Measurements from ENCODE around the gene MRPS5.
"Not testable (repeated sequence)": the region's sequence is repeated elsewhere in the genome, so short reads cannot be mapped to it uniquely, and the experiment has no call there.

The MRPS5 gene

DNA sequence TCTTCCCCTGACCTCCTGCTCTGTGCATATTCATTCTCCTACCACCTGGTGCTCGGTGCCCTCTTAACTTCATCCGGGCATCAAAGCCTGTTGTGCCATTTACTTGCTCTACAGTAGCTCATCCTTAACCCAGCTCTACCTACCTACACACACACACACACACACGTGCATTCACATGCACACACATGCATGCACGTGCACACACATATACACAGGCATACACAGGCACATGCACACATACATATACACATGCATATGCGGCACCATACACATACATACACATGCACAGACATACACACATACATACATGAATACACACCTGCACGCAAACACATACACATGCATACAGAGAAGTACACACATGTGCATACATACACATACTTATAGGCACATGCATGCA is 81.6 kb downstream of the MRPS5 start:
- CTCF ChIA-PET = no interaction called here
- POLR2A ChIA-PET = no interaction called here

GRCh38 chr2:95039363-95039762 is 82.2 kb downstream of the MRPS5 start:
- POLR2A ChIA-PET = no interaction called here
- CTCF ChIA-PET = no interaction called here
- no peak for TF ChIP-seq CTCF (IDR thresholded peaks at IDR 0.05; ENCODE audit: insufficient read depth, low read length, missing control alignments)
- no peak overlapping the region for H3K4me3 ChIP-seq (ENCODE audit: low read depth, low read length)
- DNase-seq (ENCODE audit: low read depth, low spot score) = no peak

More for the DNA sequence above, 81.6 kb downstream of the MRPS5 start:
- H3K4me3 ChIP-seq (ENCODE audit: low read depth, low read length) = no peak overlapping the region
- no peak for TF ChIP-seq CTCF (IDR thresholded peaks at IDR 0.05; ENCODE audit: insufficient read depth, low read length, missing control alignments)
- no peak for DNase-seq (ENCODE audit: low read depth, low spot score)

DNA sequence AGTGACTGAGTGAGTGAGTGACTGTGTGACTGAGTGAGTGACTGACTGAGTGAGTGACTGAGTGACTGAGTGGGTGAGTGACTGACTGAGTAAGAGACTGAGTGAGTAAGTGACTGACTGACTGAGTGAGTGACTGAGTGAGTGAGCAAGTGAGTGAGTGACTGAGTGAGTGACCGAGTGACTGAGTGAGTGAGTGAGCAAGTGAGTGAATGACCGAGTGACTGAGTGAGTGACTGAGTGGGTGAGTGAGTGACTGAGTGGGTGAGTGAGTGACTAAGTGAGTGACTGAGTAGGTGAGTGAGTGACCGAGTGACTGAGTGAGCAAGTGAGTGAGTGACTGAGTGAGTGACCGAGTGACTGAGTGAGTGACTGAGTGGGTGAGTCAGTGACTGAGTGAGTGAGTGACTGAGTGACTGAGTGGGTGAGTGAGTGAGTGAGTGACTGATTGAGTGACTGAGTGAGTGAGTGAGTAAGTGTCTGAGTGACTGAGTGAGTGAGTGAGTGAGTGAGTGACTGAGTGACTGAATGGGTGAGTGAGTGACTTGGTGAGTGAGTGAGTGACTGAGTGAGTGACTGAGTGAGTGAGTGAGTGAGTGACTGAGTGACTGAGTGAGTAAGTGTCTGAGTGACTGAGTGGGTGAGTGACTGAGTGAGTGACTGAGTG is 82.8 kb downstream of the MRPS5 start:
- TF ChIP-seq CTCF (IDR thresholded peaks at IDR 0.05; ENCODE audit: insufficient read depth, low read length, missing control alignments) = no peak
- ChIA-PET POLR2A (no interaction called here), CTCF (no interaction called here)
- no peak for DNase-seq (ENCODE audit: low read depth, low spot score)
- H3K4me3 ChIP-seq (ENCODE audit: low read depth, low read length) = no peak overlapping the region

GRCh38 chr2:95037841-95038585 is 83.6 kb downstream of the MRPS5 start:
- POLR2A ChIA-PET; CTCF ChIA-PET; H3K4me3 ChIP-seq (ENCODE audit: low read depth, low read length); DNase-seq (ENCODE audit: low read depth, low spot score): not testable (repeated sequence)

GRCh38 chr2:95037384-95037839 is 84.2 kb downstream of the MRPS5 start:
- CTCF ChIA-PET = no interaction called here
- DNase-seq (ENCODE audit: low read depth, low spot score) = no peak
- TF ChIP-seq CTCF (IDR thresholded peaks at IDR 0.05; ENCODE audit: insufficient read depth, low read length, missing control alignments) = no peak
- no peak overlapping the region for H3K4me3 ChIP-seq (ENCODE audit: low read depth, low read length)
- POLR2A ChIA-PET = no interaction called here

- POLR2A ChIA-PET = no interaction called here
- TF ChIP-seq CTCF (IDR thresholded peaks at IDR 0.05; ENCODE audit: insufficient read depth, low read length, missing control alignments) = no peak
- CTCF ChIA-PET = no interaction called here
- DNase-seq (ENCODE audit: low read depth, low spot score) = no peak
- no peak overlapping the region for H3K4me3 ChIP-seq (ENCODE audit: low read depth, low read length)
Observed at GRCh38 chr2:95036596-95037383, 84.8 kb downstream of the MRPS5 start.

Data from AG04449 (cell line).